Epithelial cell of esophagus (primary cell): ENCODE results near the gene IGLL5.

Source experiments
- DNase-seq: peaks from one replicate; pipeline ENCODE4 v3.0.0; 2010; ENCODE audit warnings: low read depth
- H3K4me3 ChIP-seq: 2 replicates; pipeline ENCODE4 v1.5.1; 2011; ENCODE audit warnings: mild to moderate bottlenecking, low read length, control low read depth
- TF ChIP-seq, protein P1 (sequence below): IDR thresholded peaks from 2 replicates; pipeline ENCODE4 v1.5.1; 2011; ENCODE audit warnings: low read depth, mild to moderate bottlenecking, low read length, control low read depth, inconsistent platforms; ENCODE audit not compliant: insufficient read depth; ENCODE audit errors: missing control alignments

The IGLL5 gene

GRCh38 chr22:22925805-22926369 lies 38.3 kb downstream of the IGLL5 start:
- TF ChIP-seq, protein P1, sequence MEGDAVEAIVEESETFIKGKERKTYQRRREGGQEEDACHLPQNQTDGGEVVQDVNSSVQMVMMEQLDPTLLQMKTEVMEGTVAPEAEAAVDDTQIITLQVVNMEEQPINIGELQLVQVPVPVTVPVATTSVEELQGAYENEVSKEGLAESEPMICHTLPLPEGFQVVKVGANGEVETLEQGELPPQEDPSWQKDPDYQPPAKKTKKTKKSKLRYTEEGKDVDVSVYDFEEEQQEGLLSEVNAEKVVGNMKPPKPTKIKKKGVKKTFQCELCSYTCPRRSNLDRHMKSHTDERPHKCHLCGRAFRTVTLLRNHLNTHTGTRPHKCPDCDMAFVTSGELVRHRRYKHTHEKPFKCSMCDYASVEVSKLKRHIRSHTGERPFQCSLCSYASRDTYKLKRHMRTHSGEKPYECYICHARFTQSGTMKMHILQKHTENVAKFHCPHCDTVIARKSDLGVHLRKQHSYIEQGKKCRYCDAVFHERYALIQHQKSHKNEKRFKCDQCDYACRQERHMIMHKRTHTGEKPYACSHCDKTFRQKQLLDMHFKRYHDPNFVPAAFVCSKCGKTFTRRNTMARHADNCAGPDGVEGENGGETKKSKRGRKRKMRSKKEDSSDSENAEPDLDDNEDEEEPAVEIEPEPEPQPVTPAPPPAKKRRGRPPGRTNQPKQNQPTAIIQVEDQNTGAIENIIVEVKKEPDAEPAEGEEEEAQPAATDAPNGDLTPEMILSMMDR: no peak
- no peak for DNase-seq

DNA sequence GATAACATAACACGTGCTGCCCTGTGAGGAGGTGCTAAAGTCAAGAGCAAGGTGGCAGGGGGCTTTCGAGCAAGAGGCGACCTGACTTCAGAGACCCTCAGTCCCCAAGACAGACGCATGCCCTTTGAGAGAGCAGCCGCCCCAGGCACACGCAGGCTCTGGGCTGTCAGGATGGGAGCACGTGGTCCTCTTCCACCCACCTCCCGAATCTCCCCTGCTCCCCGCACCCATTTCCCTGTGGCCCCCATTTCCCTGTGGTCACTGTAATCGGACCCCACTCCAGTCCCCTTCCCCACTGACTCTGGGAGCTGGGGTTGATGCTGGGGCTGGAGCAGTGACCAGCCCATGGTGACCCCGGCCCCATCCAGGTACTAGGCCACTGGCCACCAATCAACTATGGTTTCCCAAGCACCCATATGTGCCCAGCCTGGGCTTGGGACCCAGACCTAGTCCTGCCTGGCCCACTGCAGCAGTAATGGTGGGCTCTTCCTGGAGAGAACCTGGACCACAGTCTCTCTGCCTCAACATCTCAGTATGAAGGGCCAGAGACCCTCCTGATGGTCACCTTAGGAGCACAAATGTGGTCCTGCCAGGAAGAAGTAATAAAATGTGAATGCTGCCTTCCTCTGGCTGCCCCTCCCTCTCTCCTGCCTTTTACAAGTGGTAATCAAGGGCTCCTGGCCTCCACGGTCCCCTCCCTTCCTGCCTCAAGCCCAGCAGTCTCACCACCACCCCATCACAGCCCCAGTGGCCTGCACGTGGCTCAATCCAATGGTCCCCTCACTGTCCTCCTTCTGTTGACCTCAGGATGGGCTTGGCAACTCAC lies 39.0 kb downstream of the IGLL5 start:
- no peak overlapping the region for H3K4me3 ChIP-seq
- no peak for DNase-seq
- TF ChIP-seq, protein P1: no peak

More at GRCh38 chr22:22925805-22926369, 38.3 kb downstream of the IGLL5 start:
- H3K4me3 ChIP-seq: no peak overlapping the region

GRCh38 chr22:22927196-22927887 lies 39.7 kb downstream of the IGLL5 start:
- H3K4me3 ChIP-seq: no peak overlapping the region
- TF ChIP-seq, protein P1: no peak
- DNase-seq: no peak

DNA sequence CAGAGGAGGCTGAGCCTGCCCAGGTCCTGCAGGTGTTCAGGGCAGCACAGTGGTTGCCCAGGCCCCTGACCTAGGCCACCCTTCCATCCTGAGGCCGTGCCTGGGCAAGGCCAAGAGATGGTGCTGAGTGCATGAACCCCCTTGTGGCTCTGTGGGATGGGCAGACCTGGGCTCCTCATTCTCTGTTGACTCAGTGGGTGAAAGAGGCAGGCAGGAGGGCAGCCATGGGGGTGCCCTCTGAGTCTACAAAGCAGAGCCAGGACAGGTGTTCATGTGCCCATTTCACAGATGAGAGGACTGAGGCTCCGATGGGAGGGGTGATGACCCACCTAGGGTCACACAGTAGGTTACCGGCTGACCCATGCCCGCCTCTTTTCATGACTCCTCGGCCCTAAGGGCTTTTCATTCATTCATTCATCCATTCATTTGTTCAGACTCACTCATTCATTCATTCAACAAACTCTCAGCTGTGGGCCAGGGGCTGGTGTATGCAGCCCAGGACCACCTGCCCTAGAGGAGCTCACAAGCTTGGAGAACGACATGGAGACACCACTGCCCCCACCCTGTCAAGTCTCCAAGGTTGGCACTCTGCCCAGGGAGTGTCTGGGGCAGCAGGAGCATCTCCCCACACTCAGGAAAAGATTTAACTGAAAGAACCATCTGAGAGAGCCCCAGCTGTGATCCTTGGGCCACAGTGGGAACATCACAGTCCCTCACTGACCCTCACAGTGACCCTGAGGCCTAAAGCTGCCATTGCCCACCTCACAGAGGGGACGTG lies 40.5 kb downstream of the IGLL5 start:
- TF ChIP-seq, protein P1: no peak

GRCh38 chr22:22928666-22929380 lies 41.2 kb downstream of the IGLL5 start:
- peak; percentile 9 for DNase-seq
- H3K4me3 ChIP-seq: no peak overlapping the region
- TF ChIP-seq, protein P1: no peak

More for the DNA sequence above, 40.5 kb downstream of the IGLL5 start:
- H3K4me3 ChIP-seq: no peak overlapping the region
- DNase-seq: no peak

GRCh38 chr22:22929381-22930221 lies 42.0 kb downstream of the IGLL5 start:
- TF ChIP-seq, protein P1: no peak
- no peak for DNase-seq
- H3K4me3 ChIP-seq: no peak overlapping the region
